Posterior cingulate gyrus (tissue), 11 donors: Measurements from ENCODE around the gene GAS2L2.
"Not testable (repeated sequence)": the region's sequence is repeated elsewhere in the genome, so short reads cannot be mapped to it uniquely, and the experiment has no call there.

Experiments
- DNase-seq, 10 donors: peaks; one replicate each; pipeline versions ENCODE4 v3.0.0 to v3.0.0-alpha.2; 2020 to 2021; ENCODE audit warnings: mixed read lengths in 3 of 10
- intact Hi-C: fragments of 100-400 bp; cut with DNase I; formaldehyde crosslinking; loops from one replicate; pipeline ENCODE4 v1.15.1; 2023

GAS2L2 gene

DNA sequence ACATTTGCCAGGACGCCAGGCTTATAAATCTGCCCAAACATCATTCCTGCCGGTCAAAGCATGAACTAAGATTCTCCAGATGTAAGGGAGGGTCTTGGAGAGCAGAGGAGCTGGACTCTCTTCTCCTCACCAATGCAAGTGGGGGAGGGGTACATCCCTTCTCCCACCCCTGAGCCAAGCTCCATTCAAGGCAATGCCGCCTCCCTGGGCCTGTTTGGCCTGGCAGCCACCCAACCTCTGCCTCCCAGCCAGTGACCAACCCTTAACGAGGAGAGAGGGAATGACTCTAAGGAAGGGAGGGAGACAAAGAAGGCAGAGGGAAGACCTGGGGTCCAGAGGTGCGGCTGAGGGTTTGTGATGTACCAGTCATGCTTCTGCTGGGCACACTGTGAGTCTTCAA, 21.5 kb upstream of the GAS2L2 start:
- intact Hi-C loops: no loop called here
- DNase-seq: peak in 4 of 10 donors; percentile 22 to 79 (median 44)

DNA sequence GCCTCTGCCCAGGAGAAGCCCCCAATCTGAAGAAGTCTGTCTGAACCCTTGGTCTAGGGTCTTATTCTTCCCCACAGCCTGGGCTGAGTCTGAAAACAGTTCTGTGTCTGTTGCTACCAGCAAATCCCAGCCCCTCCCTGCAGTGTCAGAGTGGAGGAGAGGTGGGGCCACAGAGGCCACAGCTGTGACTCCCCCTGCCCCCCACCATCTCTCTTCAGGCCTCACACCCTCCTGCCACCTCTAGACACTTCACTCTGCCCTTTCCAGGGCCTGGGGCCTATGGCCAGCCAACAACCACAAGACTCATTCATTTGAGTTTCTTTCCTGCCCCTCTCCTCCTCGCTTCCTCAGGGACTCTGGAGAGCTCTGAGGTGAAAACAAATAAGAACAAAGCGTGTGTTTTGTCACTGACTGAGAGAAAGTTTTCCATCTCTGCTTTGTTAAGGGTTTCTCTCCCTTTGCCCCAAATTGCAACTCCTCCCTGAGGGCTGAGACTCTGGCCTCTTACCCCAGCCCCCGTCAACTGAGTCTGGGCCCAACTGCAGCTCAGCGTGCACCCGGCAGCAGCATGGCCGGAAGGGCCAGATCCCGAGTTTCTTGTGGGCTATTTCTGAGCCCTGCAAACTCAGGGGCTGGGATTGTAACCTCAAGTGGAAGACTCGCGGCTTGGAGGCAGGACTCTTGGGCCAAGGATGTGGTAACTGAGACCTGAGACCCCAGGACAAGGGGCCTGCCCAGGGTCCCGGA, 20.8 kb upstream of the GAS2L2 start:
- intact Hi-C loops: no loop called here
- DNase-seq: no peak

DNA sequence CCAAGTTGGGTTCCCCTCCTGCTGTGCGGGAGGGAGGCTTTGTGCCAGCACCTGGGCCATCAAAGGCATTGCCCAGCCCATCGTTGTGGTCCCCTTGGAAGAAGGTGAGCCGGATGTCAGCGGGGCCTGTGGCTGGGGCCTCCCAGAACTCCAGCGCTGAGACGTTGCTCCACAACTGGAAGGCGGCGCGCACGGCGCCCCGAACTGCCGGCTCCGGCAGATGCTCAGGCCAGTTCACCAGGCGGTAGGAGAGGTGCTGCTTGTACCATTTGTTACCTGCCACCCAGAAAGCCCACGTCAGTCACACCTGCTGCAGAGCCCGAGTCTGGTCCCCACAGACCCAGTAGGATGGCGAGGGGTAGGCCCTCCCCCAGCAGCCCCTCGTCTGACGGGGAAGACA, 20.1 kb upstream of the GAS2L2 start:
- intact Hi-C loops: no loop called here
- DNase-seq: no peak

DNA sequence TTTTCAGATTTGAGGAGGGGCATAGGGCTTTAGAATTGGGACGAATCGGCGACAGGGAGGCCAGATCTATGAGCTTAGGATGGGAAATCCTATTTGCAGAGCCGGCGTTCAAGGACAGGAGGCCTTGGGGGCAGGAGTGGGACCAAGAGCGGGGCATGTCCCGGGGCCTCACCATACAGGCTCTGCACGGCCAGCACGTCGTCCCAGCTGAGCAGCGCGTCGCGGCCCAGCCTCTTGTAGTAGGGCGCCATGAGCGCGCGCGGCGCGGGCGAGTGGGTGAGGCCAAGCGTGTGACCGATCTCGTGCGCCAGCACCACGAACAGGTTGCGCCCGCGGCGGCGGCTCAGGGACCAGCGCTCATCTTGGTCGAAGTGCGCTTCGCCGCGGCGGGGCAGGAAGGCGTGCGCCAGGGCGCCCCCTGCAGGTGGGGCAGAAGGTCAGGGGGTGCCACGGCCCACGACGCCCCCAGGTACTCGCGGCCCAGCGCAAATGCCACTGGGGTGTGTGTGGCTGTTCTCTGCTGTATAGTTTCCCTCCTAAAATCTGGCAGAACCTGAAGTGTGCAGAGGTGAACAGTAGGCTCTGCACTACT, 17.0 kb upstream of the GAS2L2 start:
- DNase-seq: peak in 1 of 10 donors; percentile 63
- intact Hi-C loops: no loop called here

DNA sequence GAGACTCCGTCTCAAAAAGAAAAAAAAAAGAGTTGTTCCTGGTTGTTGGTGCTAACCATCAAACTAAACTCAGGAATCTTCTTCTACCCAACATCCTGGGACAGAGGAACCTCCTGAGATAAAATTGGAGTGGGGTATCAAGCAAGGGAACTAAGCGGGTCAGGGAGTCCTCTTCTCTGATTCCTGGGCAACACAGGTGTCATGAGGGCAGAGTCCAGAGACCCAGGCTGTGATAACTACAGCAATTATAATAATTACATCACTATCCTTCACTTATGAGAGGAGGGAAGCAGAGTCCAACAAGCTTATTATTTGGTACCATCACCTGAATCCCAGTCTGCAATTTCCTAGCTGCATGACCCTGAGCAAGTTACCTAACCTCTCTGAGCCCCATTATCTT, 15.8 kb upstream of the GAS2L2 start:
- no peak for DNase-seq
- intact Hi-C loops: no loop called here

DNA sequence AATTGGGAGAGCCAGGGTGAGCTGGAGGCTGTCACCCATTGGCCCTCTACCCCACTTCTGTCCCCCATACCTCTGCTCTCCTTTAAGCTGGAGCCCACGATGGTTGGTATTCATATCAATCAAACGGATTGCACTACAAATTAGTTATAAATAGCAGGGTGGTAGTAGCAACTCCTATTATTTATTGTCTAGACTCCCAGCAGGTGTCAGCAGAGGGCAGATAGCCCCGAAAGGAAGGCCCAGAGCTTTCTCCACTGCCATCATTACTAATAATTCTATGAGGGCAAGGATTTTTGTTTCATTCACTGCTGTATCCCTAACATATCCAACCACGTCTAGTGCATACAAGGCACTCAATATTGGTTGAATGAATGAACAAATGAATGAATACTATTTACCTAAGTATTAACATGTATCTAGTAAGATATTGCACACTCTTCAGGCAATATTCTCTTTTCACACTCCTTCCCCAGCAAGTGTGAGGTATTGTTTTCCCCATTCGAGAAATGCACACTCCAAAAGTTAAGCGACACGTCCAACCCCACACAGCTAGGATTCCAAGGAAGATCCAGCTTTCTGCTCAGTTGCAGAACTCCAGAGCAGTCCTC, 14.0 kb upstream of the GAS2L2 start:
- intact Hi-C loops: no loop called here
- no peak for DNase-seq

DNA sequence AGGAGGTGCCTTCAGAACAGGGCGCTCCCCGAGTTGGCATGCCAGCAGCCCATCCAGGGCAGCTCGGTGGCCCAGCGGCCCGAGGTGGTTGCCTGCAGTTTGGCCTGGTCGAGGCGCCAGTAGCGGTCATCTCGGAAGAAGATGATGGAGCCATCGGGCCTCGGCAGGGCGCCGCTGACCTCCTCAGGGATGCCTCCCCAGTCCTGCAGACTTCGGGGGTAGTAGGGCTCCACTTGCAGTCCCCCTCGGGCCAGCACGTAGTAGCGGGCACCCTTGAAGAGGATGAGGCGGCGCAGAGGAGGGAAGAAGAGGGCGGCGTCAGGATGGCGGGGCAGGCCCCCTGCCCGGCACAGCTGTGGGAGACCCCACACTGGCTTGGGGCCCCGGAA, 13.4 kb upstream of the GAS2L2 start:
- DNase-seq: no peak
- intact Hi-C loops: no loop called here

DNA sequence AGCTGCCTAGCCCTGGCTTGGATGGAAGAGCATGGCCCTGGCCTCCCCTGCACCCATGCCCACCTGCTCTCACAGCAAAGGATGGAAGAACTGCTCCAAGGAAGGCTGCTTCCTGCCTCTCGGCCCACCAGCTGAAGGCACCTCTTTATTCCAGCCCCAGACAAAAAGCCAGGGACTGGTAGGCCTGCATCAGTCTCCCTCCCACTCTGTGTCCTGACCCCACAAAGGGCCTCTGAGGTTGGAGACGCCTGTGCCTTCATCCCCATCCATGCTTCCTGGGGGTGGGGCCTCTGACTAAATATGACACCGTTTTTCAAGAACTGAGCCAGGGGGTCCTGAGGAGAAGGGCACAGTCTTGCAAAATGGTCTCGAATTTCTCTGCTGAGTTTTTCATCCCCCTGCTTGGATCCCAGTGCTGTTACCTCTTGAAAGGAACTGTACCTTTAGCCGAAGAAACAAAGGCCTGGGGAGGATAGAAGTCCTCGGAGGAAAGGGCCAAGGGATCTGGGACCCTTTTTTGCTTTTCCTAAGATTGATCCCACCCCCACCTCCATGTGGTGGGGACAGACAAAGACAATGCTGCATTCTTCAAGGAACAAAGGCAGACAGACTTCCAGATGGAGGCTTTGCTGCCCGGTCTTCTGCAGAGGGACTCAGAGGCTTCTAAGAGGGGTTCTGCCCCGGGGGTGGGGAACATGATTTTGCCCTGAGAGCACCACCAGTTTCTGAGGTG, 12.9 kb upstream of the GAS2L2 start:
- DNase-seq: peak in 1 of 10 donors; percentile 57
- intact Hi-C loops: no loop called here

DNA sequence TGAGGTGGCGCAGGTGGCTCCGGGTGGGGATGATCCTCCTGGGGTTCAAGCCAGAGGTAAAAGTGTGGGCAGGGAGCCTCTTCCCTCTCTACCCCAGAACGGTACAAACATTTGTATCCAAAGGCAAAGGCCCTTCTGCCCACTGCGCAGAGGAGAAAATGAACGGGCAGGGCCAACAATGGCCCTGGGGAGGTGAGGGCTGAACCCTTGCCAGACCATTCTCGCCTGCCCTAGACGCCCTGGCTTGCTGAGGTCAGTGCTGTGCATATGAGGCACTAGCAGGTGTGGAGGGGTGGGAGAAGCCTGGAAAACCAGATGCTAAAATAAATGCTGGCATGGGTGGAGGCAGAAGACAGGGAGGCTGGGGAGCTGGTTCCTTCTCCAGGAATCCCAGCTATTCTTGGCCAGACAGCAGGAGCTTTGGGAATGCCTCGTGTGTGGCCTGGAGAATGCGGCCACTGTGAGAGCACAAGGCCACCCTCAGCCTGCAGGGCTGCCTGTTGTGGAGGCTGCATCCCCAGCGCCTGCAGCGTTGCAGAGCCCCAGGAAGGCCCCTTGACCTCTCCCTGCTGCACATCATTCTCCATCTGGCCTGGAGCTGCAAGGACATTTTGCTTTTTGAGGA, 12.2 kb upstream of the GAS2L2 start:
- peak in 2 of 10 donors; percentile 64 to 75 for DNase-seq
- intact Hi-C loops: no loop called here

DNA sequence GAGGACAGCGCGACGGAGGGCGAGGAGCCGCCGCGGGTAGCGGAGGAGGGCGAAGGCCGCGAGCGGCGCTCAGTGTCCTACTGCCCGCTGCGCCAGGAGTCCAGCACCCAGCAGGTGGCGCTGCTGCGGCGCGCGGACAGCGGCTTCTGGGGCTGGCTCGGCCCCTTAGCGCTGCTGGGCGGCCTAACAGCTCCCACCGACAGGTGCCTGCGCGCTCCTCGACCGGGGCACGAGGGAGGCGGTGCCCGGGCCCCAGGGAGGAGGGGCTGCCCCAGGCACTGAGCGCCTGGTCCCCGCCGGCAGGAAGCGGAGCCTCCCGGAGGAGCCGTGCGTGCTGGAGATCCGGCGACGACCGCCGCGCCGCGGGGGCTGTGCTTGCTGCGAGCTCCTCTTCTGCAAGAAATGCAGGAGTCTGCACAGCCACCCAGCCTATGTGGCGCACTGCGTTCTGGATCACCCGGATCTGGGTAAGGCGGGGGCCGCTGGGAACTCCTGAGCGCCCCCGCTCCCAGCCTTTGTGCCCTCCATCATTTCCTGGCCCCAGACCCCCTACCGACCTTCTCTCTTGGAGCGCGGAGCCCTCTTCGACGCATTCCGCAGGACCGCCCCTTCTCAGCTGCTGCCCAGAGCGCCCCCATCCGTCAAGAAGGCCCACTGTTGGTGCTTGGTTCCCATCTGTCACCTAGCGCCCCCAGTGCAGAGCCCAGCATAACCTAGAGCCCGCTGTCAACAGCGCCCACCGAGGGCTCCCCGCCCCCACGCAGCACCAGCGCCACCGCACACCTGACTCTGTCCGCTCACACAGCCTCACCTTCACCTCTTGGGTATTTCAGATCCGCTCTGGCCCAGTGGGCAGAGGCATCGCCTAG, 11.3 kb upstream of the GAS2L2 start:
- DNase-seq: peak; percentile 73 to 98 (median 84)
- intact Hi-C loops: loop anchor here (1.0 kb wide), 2 partner anchors 40 to 45 kb away; partner anchors contain the start of gene TAF15

DNA sequence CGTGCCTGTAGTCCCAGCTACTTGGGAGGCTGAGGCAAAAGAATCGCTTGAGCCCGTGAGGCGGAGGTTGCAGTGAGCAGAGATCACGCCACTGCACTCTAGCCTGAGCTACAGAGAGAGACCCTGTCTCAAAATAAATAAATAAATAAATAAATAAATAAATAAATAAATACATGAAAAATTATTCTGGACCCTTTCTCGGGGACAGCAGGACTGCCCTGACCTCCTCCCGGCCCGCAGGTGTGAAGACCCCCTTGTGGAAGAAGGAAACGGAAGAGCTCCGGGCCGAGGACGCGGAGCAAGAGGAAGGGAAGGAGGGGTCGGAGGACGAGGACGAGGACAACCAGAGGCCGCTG, 10.7 kb upstream of the GAS2L2 start:
- DNase-seq: peak in 1 of 10 donors; percentile 60
- intact Hi-C loops: loop anchor here (1.0 kb wide), 2 partner anchors 41 to 46 kb away; partner anchors contain the start of gene TAF15

DNA sequence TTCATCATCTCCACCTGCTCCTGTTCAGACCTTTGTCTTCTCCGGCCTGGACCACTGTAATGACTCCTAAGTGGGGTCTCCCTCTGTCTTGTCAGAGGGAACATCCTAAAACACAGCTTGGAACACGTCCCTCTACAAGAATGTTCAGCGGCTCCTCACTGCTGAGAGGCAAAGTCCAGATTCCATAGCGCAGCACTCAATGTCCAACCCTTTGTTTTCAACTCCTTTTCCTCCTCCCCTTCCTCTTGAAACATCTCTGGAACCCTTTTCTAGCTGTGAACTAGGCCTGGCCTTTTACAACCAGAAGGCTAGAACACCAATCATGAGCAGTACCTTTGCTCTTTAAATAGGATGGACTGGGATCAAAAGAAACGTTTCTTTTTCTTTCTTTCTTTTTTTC, 8.6 kb upstream of the GAS2L2 start:
- peak in 1 of 10 donors; percentile 8 for DNase-seq
- intact Hi-C loops: no loop called here

DNA sequence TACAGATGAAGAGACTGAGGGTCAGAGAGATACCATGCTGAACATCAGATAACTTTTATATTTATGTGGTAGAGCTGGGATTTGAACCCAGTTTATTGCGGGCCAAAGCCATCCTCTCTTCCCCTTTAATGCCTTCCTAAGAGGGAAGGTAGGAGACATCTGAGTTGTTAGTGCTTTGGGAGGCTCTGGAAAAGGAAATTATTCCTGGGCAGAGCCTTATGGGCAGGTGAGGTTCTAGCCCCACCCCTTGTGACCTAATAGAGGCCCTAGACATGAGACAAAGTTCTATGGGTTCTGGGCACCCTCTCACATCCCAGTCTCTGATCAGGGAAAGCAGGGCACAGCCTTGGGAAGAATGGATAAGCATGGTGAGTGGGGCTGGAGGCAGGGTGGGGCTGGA, 7.5 kb upstream of the GAS2L2 start, which contains the start of gene C17orf50:
TSS of gene C17orf50 (plus strand) at position 301 of the 400 bp plus-strand sequence. CDS start at position 356, 55 bp downstream.
- intact Hi-C loops: no loop called here
- no peak for DNase-seq

DNA sequence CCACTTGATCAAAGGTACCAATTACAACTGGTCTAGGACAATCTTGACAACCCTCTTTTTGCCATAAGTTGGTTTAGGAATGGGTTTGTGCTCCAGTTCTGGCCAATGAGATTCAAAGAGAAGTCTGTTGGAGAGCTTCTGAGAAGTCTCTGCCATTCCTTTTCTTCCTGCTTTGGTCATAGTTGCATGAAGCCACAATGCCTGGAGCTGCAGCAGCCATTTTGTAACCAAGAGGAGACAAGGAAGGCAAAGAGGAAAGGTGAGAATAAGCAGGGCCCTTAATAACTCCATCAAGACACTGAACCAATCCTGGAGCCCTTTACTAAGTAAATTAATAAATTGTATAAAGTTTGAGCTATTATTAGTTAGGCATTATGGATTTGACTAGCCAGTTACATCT, 4.2 kb upstream of the GAS2L2 start:
- DNase-seq: no peak
- intact Hi-C loops: no loop called here

DNA sequence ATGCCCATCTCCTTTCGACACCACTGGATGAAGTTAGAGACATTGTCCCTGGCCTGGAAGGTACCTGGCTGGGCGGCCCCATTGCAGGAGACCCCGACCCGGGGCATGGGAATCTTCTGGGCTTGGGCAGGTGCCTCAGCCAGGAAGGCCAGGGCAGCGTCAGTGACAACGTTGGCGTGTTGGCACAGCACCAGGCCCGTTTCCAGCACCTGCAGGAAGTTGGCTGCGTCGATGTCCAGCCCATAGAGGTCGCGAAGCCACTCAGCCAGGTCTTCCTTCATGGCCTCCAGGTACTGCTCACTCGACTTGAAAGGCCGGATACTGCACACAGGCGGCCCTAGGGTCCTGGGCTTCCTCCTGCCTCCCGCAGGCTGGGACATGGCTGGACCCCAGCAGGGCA, 568 bp downstream of the GAS2L2 start:
- DNase-seq: peak in 2 of 10 donors; percentile 67 to 76
- intact Hi-C loops: no loop called here

DNA sequence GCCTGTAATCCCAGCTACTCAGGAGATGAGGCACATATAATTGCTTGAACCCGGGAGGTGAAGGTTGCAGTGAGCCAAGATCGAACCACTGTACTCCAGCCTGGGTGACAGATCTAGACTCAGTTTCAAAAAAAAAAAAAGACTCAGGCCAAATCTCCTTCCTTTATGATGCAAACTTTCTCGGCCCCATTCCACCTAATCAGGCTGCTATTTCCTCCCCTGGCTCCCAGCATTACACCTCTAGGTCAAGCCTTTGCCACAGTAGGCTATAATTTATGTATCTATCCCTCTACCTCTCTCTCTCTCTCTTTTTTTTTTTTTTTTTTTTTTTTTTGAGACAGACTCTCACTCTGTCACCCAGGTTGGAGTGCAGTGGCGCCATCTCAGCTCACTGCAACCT, 1.5 kb downstream of the GAS2L2 start:
- DNase-seq, intact Hi-C loops: not testable (repeated sequence)

DNA sequence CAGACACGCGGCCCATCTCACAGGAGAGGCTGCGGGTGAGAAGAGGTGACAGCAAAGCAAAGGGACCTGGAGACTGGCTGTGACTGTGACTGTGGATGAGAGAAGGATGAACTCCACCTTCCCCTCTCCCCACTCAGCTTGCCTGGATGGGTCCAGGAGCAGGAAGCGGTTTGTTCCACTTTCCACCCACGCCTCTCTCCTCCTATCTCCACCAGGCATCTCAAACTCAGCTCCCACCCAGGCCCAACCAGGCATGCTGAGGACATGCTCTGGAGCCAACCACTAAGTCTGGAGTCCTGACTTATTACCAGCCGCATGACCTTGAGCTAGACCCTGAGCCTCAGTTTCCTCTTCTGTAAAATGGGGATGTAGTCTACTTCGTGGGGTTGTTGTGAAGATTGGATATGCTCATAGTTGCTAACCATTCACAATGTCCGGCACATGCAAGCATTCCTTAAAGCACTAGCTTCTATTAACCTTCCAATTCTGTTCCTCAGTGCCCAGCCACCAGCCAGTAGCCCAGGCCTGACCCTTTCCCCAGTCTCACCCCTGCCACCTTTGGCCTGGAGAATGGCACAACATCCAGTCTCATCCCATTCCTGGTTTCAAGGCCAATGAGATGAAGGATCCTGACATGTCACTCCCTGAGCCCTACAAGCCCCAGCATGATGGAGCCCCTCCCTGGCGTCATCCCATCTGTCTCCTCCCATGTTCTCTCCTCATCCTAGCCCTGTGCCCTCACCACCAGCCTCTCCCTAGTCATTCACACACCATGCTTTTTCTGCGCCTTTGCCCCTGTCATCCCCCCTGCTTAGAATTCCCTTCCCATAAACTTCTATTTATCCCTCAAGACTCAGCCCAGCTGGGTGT, 2.3 kb downstream of the GAS2L2 start:
- intact Hi-C loops: no loop called here
- DNase-seq: peak in 1 of 10 donors; percentile 68

DNA sequence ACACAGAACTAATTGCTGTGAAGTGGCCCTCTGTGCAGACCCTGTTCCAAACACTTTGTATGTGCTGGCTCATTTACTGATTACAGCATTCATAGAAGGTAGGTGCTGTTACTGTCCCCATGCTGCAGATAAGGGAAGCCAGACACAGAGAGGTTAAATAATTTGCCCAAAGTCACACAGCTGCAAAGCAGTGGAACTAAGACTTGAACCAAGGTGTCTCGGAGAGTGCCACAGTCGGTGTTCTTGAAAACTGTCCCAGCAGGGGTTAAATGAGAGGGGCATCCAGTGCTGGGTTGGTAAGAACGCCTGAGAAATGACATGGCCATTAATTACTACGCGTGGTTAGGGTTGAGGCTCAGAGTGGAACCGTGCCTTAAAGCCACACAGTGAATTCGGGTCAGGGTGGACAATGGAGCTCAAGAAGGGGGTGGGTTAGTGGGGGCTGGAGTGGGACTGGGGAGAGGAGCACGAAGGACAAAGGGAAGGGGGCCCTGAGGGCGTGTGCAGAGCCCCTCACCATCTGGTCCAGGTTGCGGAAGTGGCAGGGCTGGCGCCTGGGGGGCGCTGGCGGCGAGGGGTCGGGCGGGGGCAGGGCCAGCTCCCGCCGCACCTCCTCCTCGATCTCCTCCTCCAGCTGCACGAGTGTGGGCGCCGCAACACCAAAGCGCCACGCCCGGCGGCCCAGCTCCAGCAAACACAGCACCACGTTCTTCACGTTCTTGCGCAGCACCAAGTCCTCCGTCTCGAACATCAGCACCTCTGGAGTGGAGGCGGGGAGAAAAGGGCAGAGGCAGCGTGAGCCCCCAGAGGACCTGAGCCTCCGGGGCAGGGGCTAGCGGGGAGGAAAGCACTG, 3.3 kb downstream of the GAS2L2 start:
- peak in 2 of 10 donors; percentile 71 to 85 for DNase-seq
- intact Hi-C loops: loop anchor here (5.0 kb wide), 1 partner anchor 437 kb away; no protein-coding TSS in a partner anchor
